Endothelial cell (in vitro differentiated cells): ENCODE data around the gene PTRH1. TPM values are rescaled to one million over a fixed set of nuclear protein-coding genes. Genes with fewer than 3 reads are reported as not detected.
A peak's percentile ranks its signal among the peaks of the same experiment; 100 is the strongest.

Experiments used
- DNase-seq: peaks from one replicate; pipeline ENCODE4 v3.0.0; 2021; ENCODE audit warnings: low spot score
- H3K27ac Mint-ChIP-seq: one replicate; pipeline ENCODE4 v1.8.0; 2021; ENCODE audit warnings: mixed read lengths, inconsistent platforms; ENCODE audit not compliant: unreplicated experiment
- H3K27me3 Mint-ChIP-seq: one replicate; pipeline ENCODE4 v1.8.0; 2021; ENCODE audit warnings: mild to moderate bottlenecking, moderate library complexity, mixed read lengths, inconsistent platforms; ENCODE audit not compliant: unreplicated experiment
- H3K36me3 Mint-ChIP-seq: one replicate; pipeline ENCODE4 v1.8.0; 2021; ENCODE audit warnings: mild to moderate bottlenecking, low read depth, mixed read lengths, inconsistent platforms; ENCODE audit not compliant: unreplicated experiment
- H3K4me1 Mint-ChIP-seq: one replicate; pipeline ENCODE4 v1.8.0; 2021; ENCODE audit warnings: mild to moderate bottlenecking, mixed read lengths, inconsistent platforms; ENCODE audit not compliant: unreplicated experiment
- H3K4me3 Mint-ChIP-seq: one replicate; pipeline ENCODE4 v1.8.0; 2021; ENCODE audit warnings: mild to moderate bottlenecking, mixed read lengths, inconsistent platforms; ENCODE audit not compliant: unreplicated experiment
- H3K9me3 Mint-ChIP-seq: one replicate; pipeline ENCODE4 v1.8.0; 2021; ENCODE audit warnings: mixed read lengths, inconsistent platforms; ENCODE audit not compliant: unreplicated experiment
- total RNA-seq: library from RNA; stranded (reverse); fragmentation: NEBNext Ultra II Directional; extraction: Animal tissue kit (Norgen Biotek cat#: 25700); gene quantifications from one replicate; pipeline ENCODE4 v1.2.1, GENCODE V29; 2021; ENCODE audit not compliant: unreplicated experiment
- TF ChIP-seq, protein P1 (sequence below): fragments of 200-600 bp; sonication (generic); IDR thresholded peaks from one replicate; pipeline ENCODE4 v1.5.0; 2021; ENCODE audit warnings: antibody characterized with exemption; ENCODE audit not compliant: unreplicated experiment

PTRH1 gene
- total RNA-seq, 1 donor from 2014 or later = 15.3 TPM

DNA sequence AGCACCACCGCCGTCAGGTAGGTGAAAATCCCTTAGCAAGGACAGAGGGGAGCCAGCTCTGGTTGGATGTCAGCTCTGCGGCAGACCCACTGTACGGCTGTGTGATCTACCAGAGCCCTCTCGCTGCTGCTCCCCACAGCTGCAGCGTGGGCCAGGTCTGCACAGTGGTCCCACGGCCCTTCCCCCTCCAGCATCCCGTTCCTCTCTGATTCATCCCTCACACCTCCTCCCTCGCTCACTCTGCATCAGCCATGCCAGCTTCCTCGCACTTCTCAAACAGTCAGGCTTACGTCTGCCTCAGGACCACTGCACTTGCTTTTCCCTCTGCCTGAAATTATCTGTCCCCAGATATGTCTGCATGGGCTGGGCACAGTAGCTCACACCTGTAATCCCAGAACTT, 35.2 kb downstream of the PTRH1 start:
- TF ChIP-seq, protein P1, sequence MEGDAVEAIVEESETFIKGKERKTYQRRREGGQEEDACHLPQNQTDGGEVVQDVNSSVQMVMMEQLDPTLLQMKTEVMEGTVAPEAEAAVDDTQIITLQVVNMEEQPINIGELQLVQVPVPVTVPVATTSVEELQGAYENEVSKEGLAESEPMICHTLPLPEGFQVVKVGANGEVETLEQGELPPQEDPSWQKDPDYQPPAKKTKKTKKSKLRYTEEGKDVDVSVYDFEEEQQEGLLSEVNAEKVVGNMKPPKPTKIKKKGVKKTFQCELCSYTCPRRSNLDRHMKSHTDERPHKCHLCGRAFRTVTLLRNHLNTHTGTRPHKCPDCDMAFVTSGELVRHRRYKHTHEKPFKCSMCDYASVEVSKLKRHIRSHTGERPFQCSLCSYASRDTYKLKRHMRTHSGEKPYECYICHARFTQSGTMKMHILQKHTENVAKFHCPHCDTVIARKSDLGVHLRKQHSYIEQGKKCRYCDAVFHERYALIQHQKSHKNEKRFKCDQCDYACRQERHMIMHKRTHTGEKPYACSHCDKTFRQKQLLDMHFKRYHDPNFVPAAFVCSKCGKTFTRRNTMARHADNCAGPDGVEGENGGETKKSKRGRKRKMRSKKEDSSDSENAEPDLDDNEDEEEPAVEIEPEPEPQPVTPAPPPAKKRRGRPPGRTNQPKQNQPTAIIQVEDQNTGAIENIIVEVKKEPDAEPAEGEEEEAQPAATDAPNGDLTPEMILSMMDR = no peak
- Mint-ChIP-seq H3K36me3 (peaks cover 70% of the 10 kb centered on the region), H3K27me3 (peaks cover 7% of the 10 kb centered on the region), H3K27ac (peak overlapping the region; percentile 59), H3K4me1 (peaks cover 3% of the 10 kb centered on the region), H3K4me3 (no peak overlapping the region), H3K9me3 (no peaks in the 10 kb centered on the region)
- DNase-seq = no peak

DNA sequence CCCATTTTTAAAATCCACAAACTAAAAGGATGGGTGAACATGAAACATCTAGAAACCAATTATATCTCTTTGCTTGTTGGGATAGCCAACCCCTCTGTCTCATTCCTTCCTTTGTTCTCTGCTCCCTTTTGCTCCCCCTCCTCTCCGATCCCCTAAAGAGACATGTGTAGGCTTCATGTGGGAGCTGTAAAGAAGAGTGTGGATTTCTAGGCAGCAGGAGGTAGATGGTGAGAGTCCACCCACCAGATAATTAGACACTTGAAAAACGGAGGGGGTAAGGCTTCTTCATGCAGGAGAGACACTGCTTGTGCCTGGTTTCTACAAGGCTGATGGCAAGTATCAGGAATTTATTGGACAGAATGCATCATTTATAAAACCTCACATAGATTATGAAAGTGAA, 36.0 kb downstream of the PTRH1 start:
- TF ChIP-seq, protein P1 = no peak
- H3K4me1 Mint-ChIP-seq = peaks cover under 1% of the 10 kb centered on the region
- H3K27me3 Mint-ChIP-seq = peaks cover 7% of the 10 kb centered on the region
- H3K36me3 Mint-ChIP-seq = peaks cover 69% of the 10 kb centered on the region
- H3K4me3 Mint-ChIP-seq = peak overlapping the region; percentile 6
- DNase-seq = no peak
- no peak overlapping the region for H3K27ac Mint-ChIP-seq
- H3K9me3 Mint-ChIP-seq = no peaks in the 10 kb centered on the region

DNA sequence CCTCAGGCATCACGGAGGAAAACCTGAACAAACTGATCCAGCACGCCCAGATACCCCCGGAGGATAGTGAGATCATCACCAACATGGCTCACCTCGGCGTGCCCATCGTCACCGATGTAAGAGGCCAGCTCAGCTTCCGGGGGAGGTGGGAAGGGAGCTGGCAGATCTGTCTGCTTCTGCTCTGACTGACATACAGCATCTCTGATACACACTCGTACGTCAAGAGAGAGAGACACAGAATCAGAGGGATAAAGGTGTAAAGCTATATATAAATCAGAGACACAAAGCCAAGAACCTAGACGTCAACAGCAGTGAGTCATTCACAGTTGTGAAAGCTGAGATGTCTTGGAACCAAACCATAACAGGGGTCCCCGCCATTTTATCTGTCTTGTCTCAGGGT, 38.8 kb downstream of the PTRH1 start:
- Mint-ChIP-seq H3K4me1 (no peaks in the 10 kb centered on the region), H3K4me3 (no peak overlapping the region), H3K27ac (no peak overlapping the region), H3K27me3 (peaks cover 10% of the 10 kb centered on the region), H3K36me3 (peaks cover 73% of the 10 kb centered on the region), H3K9me3 (no peaks in the 10 kb centered on the region)
- TF ChIP-seq, protein P1 = no peak
- DNase-seq = no peak

DNA sequence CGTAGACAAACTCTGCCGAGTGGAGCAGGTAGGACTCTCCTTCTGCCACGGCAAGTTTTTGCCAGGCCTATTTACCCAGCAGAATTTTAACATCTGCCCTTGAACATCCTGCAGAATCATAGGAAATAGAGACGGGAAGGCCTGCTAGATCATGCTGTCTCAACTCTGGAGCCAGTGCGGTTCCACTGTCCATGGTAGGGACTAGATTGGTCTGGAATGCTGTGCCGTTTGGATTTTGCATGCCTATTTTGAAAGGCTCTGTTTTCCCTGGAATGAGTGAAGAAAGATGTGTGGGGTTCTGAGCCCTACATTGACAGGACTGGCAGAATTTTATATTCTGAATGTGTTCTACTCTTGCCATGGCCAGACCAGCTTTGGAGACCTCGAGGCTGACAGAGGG, 42.2 kb downstream of the PTRH1 start:
- H3K4me3 Mint-ChIP-seq = no peak overlapping the region
- H3K36me3 Mint-ChIP-seq = peaks cover 55% of the 10 kb centered on the region
- TF ChIP-seq, protein P1 = no peak
- H3K4me1 Mint-ChIP-seq = no peaks in the 10 kb centered on the region
- H3K27me3 Mint-ChIP-seq = peaks cover 7% of the 10 kb centered on the region
- H3K9me3 Mint-ChIP-seq = no peaks in the 10 kb centered on the region
- no peak for DNase-seq
- no peak overlapping the region for H3K27ac Mint-ChIP-seq

DNA sequence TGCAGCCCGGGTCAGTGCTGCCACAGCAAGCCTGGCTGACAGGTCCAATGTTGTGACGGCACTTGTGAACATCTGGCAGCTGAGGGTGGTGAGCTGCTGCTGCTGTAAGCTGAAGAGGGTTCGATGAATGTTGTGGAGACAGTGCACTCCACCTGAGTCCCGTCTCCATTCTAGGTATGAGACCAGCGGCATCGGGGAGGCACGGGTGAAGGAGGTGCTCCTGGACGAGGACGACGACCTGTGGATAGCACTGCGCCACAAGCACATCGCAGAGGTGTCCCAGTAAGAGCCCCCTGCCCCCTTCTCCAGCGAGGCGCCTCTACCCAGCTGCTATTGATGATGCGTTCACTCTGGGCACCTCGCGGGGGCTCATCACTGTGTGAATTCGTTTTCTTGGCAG, 47.6 kb downstream of the PTRH1 start:
- H3K4me3 Mint-ChIP-seq = no peak overlapping the region
- TF ChIP-seq, protein P1 = no peak
- peaks cover 1% of the 10 kb centered on the region for H3K27me3 Mint-ChIP-seq
- H3K4me1 Mint-ChIP-seq = no peaks in the 10 kb centered on the region
- H3K9me3 Mint-ChIP-seq = no peaks in the 10 kb centered on the region
- H3K27ac Mint-ChIP-seq = no peak overlapping the region
- H3K36me3 Mint-ChIP-seq = peaks cover 50% of the 10 kb centered on the region
- no peak for DNase-seq
